Endometrial microvascular endothelial cells (primary cell): Measurements from ENCODE around the gene TAP1. TPM values are rescaled to one million over a fixed set of nuclear protein-coding genes. Genes with fewer than 3 reads are reported as not detected.

ENCODE experiments used
- in situ Hi-C: cut with HindIII; loops from 2 replicates; pipeline ENCODE4 v1.10.0; 2017; ENCODE audit warnings: low sequenced_read_pairs, low pct_unique_long_range_greater_than_20kb; ENCODE audit errors: inconsistent ontology term
- total RNA-seq: library from RNA; depleted of rRNA; stranded (reverse); fragments of >200 nt; gene quantifications from one replicate; pipeline ENCODE4 v1.2.3, GENCODE V29; 2015; ENCODE audit errors: inconsistent ontology term

TAP1 gene
- total RNA-seq, 1 donor from 2014 or later: 106 TPM

DNA sequence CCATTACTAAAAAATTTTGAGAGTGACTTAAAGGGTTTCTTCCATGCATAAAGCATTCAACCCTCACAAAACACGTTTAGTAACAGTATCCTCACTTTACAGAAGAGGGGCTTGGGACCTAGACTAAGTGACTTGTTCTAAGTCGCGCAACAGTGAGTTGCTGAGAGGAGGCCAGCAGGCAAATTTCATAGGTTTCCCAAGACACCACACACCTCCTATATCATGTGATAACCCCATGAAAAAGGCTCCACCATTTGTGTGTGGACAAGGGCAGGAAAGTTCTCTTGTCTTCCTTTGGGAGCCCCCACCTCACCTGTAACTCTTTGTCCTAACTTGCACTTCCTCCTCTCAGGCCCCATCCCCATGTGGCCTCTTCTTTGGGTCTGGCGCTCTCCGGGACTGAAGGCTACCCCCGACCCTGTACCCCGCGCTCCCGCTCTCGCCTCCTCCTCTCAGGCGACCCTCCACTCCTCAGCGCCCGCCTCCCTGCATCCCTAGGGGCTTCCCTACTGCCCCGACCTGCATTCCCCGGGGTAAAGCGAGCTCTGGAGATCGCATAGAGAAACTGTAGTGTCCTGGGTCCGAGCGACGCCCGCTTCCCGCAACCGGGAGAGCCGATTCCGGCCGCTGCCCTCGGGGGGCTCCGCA lies 10.0 kb downstream of the TAP1 start:
- in situ Hi-C loops: loop anchor here (25.0 kb wide), 1 partner anchor 144 kb away; no protein-coding TSS in a partner anchor

- in situ Hi-C loops: loop anchor here (25.0 kb wide), 1 partner anchor 145 kb away; no protein-coding TSS in a partner anchor
Observed at GRCh38 chr6:32842690-32843089, 10.8 kb downstream of the TAP1 start.

- in situ Hi-C loops: loop anchor here (25.0 kb wide), 1 partner anchor 145 kb away; no protein-coding TSS in a partner anchor
Observed at GRCh38 chr6:32842021-32842650, 11.4 kb downstream of the TAP1 start.

DNA sequence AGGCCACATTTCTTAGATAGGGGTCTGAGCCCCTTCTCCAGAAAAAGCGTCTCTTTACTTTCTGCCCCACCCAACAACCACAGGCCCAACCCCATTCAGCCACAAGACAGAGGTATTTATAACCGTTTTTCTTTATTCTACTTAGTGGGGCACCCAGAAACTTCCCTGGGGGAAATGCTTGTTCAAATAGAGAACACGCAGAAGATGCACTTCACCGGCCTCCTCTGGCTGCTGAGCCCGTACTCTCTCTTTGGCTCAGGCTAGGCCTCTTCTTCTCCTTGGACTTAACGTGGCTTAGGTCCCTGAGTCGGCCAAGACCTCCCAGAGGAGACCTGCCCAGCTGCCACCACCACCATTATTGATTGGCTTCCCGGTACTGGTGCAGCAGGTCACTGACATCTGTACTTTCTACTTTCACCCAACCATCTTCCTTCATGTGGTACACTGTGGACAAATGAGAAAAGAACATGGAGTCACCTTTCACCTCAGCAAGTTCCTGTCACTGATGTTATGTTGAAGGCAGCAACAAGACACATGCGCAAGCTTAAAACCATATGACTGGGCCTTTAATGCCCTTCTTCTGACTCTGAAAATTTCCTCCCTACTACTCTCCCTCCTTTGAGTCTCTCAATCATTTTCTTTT lies 12.8 kb downstream of the TAP1 start:
- in situ Hi-C loops: loop anchor here (25.0 kb wide), 1 partner anchor 147 kb away; no protein-coding TSS in a partner anchor

GRCh38 chr6:32839356-32839755 lies 14.1 kb downstream of the TAP1 start:
- in situ Hi-C loops: loop anchor here (25.0 kb wide), 1 partner anchor 148 kb away; no protein-coding TSS in a partner anchor

- in situ Hi-C loops: loop anchor here (25.0 kb wide), 1 partner anchor 149 kb away; no protein-coding TSS in a partner anchor
Observed at GRCh38 chr6:32838114-32838958, 15.2 kb downstream of the TAP1 start, which contains the start of gene TAP2. Gene TAP2 (minus strand): TSS chr6:32838739. CDS start chr6:32838233, 506 bp downstream.

GRCh38 chr6:32837651-32838113 lies 15.8 kb downstream of the TAP1 start:
- in situ Hi-C loops: loop anchor here (25.0 kb wide), 1 partner anchor 150 kb away; no protein-coding TSS in a partner anchor

DNA sequence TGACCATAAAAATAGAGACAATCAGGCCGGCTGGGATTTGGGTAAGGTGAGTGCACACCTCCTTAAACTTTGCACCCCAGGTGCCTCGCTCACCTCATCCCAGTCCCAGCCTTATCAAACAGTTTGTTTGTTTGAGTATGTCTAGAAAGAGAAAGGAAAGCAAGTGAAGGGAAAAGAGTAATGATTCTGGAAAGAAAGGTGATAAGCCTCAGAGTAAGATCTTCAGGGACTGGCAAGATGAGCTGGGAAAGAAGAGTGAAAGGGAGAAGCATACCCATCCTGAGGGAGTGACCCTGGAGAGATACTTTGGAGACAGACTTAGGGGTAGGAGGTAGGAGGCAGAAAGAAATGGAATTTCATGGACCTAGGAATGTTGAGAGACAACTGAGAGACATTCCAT lies 16.6 kb downstream of the TAP1 start:
- in situ Hi-C loops: loop anchor here (25.0 kb wide), 1 partner anchor 150 kb away; no protein-coding TSS in a partner anchor

- in situ Hi-C loops: loop anchor here (25.0 kb wide), 1 partner anchor 152 kb away; no protein-coding TSS in a partner anchor
Observed at GRCh38 chr6:32835167-32835893, 18.2 kb downstream of the TAP1 start.

GRCh38 chr6:32833664-32834063 lies 19.8 kb downstream of the TAP1 start:
- in situ Hi-C loops: loop anchor here (25.0 kb wide), 1 partner anchor 154 kb away; no protein-coding TSS in a partner anchor

DNA sequence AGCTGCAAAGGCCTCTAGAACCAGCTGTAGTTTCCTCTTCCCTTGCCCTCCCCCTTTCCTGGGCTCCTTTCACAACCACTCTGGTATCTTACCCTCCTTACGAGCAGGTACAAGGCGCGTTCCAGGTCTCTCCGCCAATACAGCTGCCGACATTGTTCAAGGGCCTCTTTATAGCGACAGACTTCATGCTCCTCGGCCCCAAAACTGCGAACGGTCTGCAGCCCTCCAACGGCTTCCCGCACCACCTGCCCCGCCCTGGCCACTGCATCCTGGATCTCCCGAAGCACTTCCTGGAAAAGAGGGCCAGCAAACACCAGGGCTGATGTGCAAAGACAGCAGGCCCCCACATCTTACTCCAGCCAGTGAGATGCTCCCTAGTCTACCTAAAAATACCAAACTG lies 21.0 kb downstream of the TAP1 start:
- in situ Hi-C loops: loop anchor here (25.0 kb wide), 1 partner anchor 155 kb away; no protein-coding TSS in a partner anchor

DNA sequence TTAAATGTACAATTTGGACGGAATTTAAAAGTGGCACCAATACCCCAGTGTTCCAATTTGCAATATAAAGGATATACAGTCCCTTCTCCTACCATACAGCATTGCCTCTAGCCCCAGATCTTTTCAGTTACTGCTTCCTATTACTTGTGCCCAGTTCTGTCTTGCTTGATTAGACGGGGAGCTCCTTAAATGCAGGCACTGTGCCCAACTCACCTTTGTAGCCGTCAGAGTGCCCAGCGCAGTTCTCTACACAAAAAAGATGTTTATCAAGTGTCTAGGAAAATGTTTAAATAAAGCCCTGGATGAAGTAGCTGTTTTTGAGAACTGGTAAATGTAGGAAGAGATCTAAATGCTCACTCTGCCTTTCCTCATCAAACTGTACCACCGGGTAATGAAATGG lies 22.6 kb downstream of the TAP1 start:
- in situ Hi-C loops: loop anchor here (25.0 kb wide), 1 partner anchor 156 kb away; no protein-coding TSS in a partner anchor

DNA sequence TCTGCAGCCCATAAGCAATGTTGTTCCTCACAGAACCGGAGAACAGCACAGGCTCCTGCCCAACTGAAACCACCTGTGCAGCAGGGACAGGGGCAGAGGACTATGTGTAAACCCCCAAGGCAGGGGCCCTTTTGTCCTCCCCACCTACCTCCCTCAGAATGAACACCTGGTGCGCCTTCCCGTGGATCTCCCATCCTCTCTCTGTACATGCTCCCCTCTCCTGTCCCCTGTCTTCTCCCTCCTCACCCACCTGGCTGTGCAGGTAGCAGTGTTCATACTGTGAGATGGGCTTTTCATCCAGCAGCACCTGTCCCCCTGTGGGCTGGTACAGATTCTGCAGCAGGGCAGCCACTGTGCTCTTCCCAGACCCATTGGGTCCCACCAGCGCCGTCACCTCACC lies 23.5 kb downstream of the TAP1 start:
- in situ Hi-C loops: loop anchor here (25.0 kb wide), 1 partner anchor 157 kb away; no protein-coding TSS in a partner anchor

- in situ Hi-C loops: loop anchor here (25.0 kb wide), 1 partner anchor 158 kb away; no protein-coding TSS in a partner anchor
Observed at GRCh38 chr6:32829495-32829894, 24.0 kb downstream of the TAP1 start.

DNA sequence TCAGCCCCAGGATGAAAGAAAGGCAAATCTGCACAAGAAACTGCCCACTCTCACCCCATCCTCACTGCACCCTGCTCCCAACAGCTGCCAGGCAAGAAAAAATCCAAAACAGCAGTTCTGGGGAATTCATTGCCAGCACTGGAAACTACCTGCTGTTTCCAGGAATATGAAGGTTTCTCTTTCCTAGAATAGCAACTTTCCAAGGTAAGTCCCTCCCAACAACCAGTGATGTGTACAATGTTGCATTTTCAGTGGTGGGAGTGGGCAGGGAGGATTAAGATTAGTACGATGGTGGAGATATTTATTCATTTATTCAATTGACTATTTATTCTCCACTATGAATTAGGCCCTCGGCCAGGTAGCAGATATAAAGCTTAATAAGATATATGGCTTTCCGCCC lies 26.5 kb downstream of the TAP1 start:
- in situ Hi-C loops: loop anchor here (25.0 kb wide), 1 partner anchor 160 kb away; no protein-coding TSS in a partner anchor

- in situ Hi-C loops: loop anchor here (25.0 kb wide), 1 partner anchor 161 kb away; no protein-coding TSS in a partner anchor
Observed at GRCh38 chr6:32825966-32826365, 27.5 kb downstream of the TAP1 start.

- in situ Hi-C loops: no loop called here
Observed at GRCh38 chr6:32819729-32820128, 33.8 kb downstream of the TAP1 start.
